K562 (cell line): ENCODE data around the gene NOS2. TPM values are rescaled to one million over a fixed set of nuclear protein-coding genes. Genes with fewer than 3 reads are reported as not detected.

Source experiments
- BACH1 ChIP-seq: fragments of 200-800 bp; sonication (Bioruptor generic); IDR thresholded peaks from 2 replicates; pipeline ENCODE4 v1.6.1; 2016; ENCODE audit warnings: missing genetic modification characterization, missing compliant biosample characterization
- DACH1 ChIP-seq: fragments of 450-650 bp; IDR thresholded peaks from 2 replicates; pipeline ENCODE4 v1.6.1; 2018; ENCODE audit not compliant: partially characterized antibody
- GTF3C2 ChIP-seq: IDR thresholded peaks from 3 replicates; pipeline ENCODE4 v1.6.1; 2011; ENCODE audit warnings: borderline replicate concordance, mild to moderate bottlenecking, moderate library complexity; ENCODE audit not compliant: insufficient read length; ENCODE audit errors: extremely low read depth
- HCFC1 ChIP-seq: IDR thresholded peaks from 2 replicates; pipeline ENCODE4 v1.6.1; 2012; ENCODE audit warnings: low read depth, low read length, improper control_type of control experiment
- HDAC2 ChIP-seq: fragments of 450-650 bp; IDR thresholded peaks from 2 replicates; pipeline ENCODE4 v1.6.1; 2016; ENCODE audit warnings: mild to moderate bottlenecking
- HMGN3 ChIP-seq: IDR thresholded peaks from 2 replicates; pipeline ENCODE4 v1.6.1; 2011; ENCODE audit warnings: borderline replicate concordance, low read depth, mild to moderate bottlenecking, mixed read lengths, low read length; ENCODE audit not compliant: insufficient read length; ENCODE audit errors: extremely low read depth
- KAT8 ChIP-seq: fragments of 450-650 bp; IDR thresholded peaks from 2 replicates; pipeline ENCODE4 v1.6.1; 2016; ENCODE audit warnings: low read depth, mild to moderate bottlenecking
- MAX ChIP-seq: sonication (generic); formaldehyde crosslinking; IDR thresholded peaks from 2 replicates; pipeline ENCODE4 v1.9.0; 2022; ENCODE audit warnings: mild to moderate bottlenecking, missing genetic modification reagents
- MBD2 ChIP-seq: sonication (generic); IDR thresholded peaks from 2 replicates; pipeline ENCODE4 v1.6.1; 2016; ENCODE audit warnings: low read depth, borderline replicate concordance
- NR2C2 ChIP-seq, 2 experiments: fragments of 200-800 bp in 1 of 2; sonication (Bioruptor generic) in 1 of 2; sonication (generic) in 1 of 2; formaldehyde crosslinking in 1 of 2; IDR thresholded peaks; 2 replicates each; pipeline versions ENCODE4 v1.6.1 to v1.8.0; 2016 to 2022; ENCODE audit warnings: mild to moderate bottlenecking in 1 of 2, missing compliant biosample characterization in 1 of 2, missing genetic modification characterization in 1 of 2, missing genetic modification reagents in 1 of 2
- RAD21 ChIP-seq, 2 experiments: fragments of 250-450 bp in 1 of 2; fragments of 450-650 bp in 1 of 2; sonication (Bioruptor Pico) in 1 of 2; formaldehyde crosslinking in 1 of 2; IDR thresholded peaks in 1 of 2; conservative IDR thresholded peaks in 1 of 2; 2 replicates each; pipeline versions ENCODE4 v1.4.0 to v1.8.0; 2020 to 2022; ENCODE audit warnings: mild to moderate bottlenecking in 2 of 2, moderate library complexity in 1 of 2
- SMAD1 ChIP-seq: fragments of 150-350 bp; IDR thresholded peaks from 2 replicates; pipeline ENCODE4 v1.6.1; 2014; ENCODE audit warnings: low read length, low read depth; ENCODE audit not compliant: partially characterized antibody
- SP1 ChIP-seq: sonication (generic); formaldehyde crosslinking; IDR thresholded peaks from 2 replicates; pipeline ENCODE4 v1.8.1; 2022; ENCODE audit warnings: mild to moderate bottlenecking, missing genetic modification reagents
- SREBF1 ChIP-seq: fragments of 150-350 bp; IDR thresholded peaks from 2 replicates; pipeline ENCODE4 v1.6.1; 2014; ENCODE audit warnings: antibody characterized with exemption, low read depth, low read length, borderline replicate concordance
- TARDBP ChIP-seq: fragments of 450-650 bp; IDR thresholded peaks from 2 replicates; pipeline ENCODE4 v1.6.1; 2016
- YY1 ChIP-seq, 3 experiments: IDR thresholded peaks; 2 replicates each; pipeline ENCODE4 v1.6.1; 2011; ENCODE audit warnings: low read length in 2 of 3, mild to moderate bottlenecking in 2 of 3, moderate library complexity in 2 of 3, borderline replicate concordance in 1 of 3, control low read depth in 1 of 3, low read depth in 1 of 3; ENCODE audit not compliant: insufficient read depth in 3 of 3, insufficient replicate concordance in 2 of 3, control insufficient read depth in 1 of 3, insufficient read length in 1 of 3; ENCODE audit errors: extremely low read depth in 1 of 3
- ZFP36 ChIP-seq: fragments of 150-350 bp; IDR thresholded peaks from 2 replicates; pipeline ENCODE4 v1.6.1; 2018; ENCODE audit warnings: low read length, low read depth; ENCODE audit not compliant: partially characterized antibody
- ZNF12 ChIP-seq: sonication (generic); formaldehyde crosslinking; IDR thresholded peaks from 2 replicates; pipeline ENCODE4 v1.4.0; 2020; ENCODE audit warnings: mild to moderate bottlenecking, missing genetic modification reagents
- polyA plus RNA-seq, 8 experiments: library from polyadenylated mRNA; depleted of rRNA in 4 of 8; stranded (reverse) in 5 of 8; unstranded in 3 of 8; fragments of >200 nt; fragmentation: Nextera tagmentation in 2 of 8; fragmentation: Illumina TruSeq in 1 of 8; extraction: Ambion mirVana in 2 of 8; extraction: Trizol in 1 of 8; gene quantifications; 2 replicates each; pipeline versions ENCODE4 v1.2.1 to v1.2.3, GENCODE V29; 2011 to 2014; ENCODE audit warnings: inconsistent platforms in 1 of 8, missing spikeins in 1 of 8
- total RNA-seq, 7 experiments: library from RNA; depleted of rRNA in 6 of 7; stranded (reverse); fragments of >200 nt in 6 of 7; fragmentation: Illumina TruSeq in 2 of 7; extraction: Trizol in 2 of 7; gene quantifications; 2 replicates each; pipeline versions ENCODE4 v1.2.1 to v1.2.3, GENCODE V29; 2011 to 2021; ENCODE audit warnings: low replicate concordance in 1 of 7

Gene NOS2
- total and polyA plus RNA-seq, 9 of the 15 experiments (the other 6 are each of a cell fraction or from before 2014, with no cell fraction given), result not detected

GRCh38 chr17:27760069-27760885 is 40.1 kb downstream of the NOS2 start (continued):
- TF ChIP-seq HCFC1, result 0 out of 2 replicates have a peak, but pooled peaks have one; percentile 18
- TF ChIP-seq MBD2, result no peak
- no peak for TF ChIP-seq KAT8
- no peak for TF ChIP-seq ZNF12
- no peak for TF ChIP-seq ZFP36
- TF ChIP-seq TARDBP, result no peak
- TF ChIP-seq SMAD1, result no peak
- peak in 2 of 3 experiments; percentile 31 to 68 for TF ChIP-seq YY1 (IDR thresholded peaks at IDR 0.05; ENCODE audit: borderline replicate concordance in 1 of 3, control insufficient read depth in 1 of 3, extremely low read depth in 1 of 3, insufficient read depth in 3 of 3, insufficient read length in 1 of 3, insufficient replicate concordance in 2 of 3, low read depth in 1 of 3, low read length in 2 of 3)
- TF ChIP-seq BACH1 (tag), result no peak
- TF ChIP-seq SREBF1, result no peak
- TF ChIP-seq NR2C2 (CRISPR knock-in tag; IDR thresholded peaks at IDR 0.05), result no peak
- no peak for TF ChIP-seq NR2C2 (tag; IDR thresholded peaks at IDR 0.05)
- no peak for TF ChIP-seq HMGN3
- no peak for TF ChIP-seq MAX (CRISPR knock-in tag)
- TF ChIP-seq HDAC2, result peak; percentile 61; the same call in 1 of the 2 replicates
- no peak for TF ChIP-seq GTF3C2
- peak; percentile 81 to 89 for TF ChIP-seq RAD21 (CRISPR knock-in tag; conservative IDR thresholded peaks at IDR 0.05 in 1 of 2, IDR thresholded peaks at IDR 0.05 in 1 of 2)
- TF ChIP-seq SP1 (CRISPR knock-in tag), result no peak
- TF ChIP-seq DACH1, result no peak
